PC-9 (cell line): ENCODE data around the gene STK10. TPM values are rescaled to one million over a fixed set of nuclear protein-coding genes. Genes with fewer than 3 reads are reported as not detected.

Experiments
- BruUV-seq: library from RNA; stranded (reverse); fragments of 400-500 nt; replicated peaks from 2 replicates; lab custom pipeline; 2021; lab: Mats Ljungman, UMichigan
- CTCF ChIA-PET: fragments of 300-600 bp; sonication (Branson Sonifier 250); formaldehyde crosslinking; loops from one replicate; lab custom pipeline; 2022; ENCODE audit warnings: antibody characterized with exemption; lab: Charles Lee
- POLR2A ChIA-PET: fragments of 300-600 bp; sonication (Branson Sonifier 250); formaldehyde crosslinking; loops from one replicate; lab custom pipeline; 2022; ENCODE audit warnings: antibody characterized with exemption; ENCODE audit not compliant: unreplicated experiment; lab: Charles Lee
- DNase-seq, 2 experiments: peaks; one replicate each; pipeline versions ENCODE4 v3.0.0 to v3.0.0-alpha.2; 2015 to 2022; ENCODE audit warnings: mixed read lengths in 1 of 2
- H2AFZ ChIP-seq: fragments of 200-600 bp; sonication (generic); 2 replicates; pipeline ENCODE4 v1.8.1; 2017; ENCODE audit warnings: antibody characterized with exemption
- H3F3A ChIP-seq: fragments of 200-600 bp; sonication (generic); 2 replicates; pipeline ENCODE4 v1.8.1; 2017; ENCODE audit warnings: antibody characterized with exemption, mild to moderate bottlenecking, low read depth; ENCODE audit not compliant: insufficient read depth
- H3K27ac ChIP-seq: fragments of 200-600 bp; sonication (generic); 2 replicates; pipeline ENCODE4 v1.6.1; 2016; ENCODE audit warnings: mixed run types
- H3K27me3 ChIP-seq: fragments of 200-600 bp; sonication (generic); 2 replicates; pipeline ENCODE4 v1.6.1; 2016; ENCODE audit warnings: low read depth, mixed run types; ENCODE audit not compliant: insufficient read depth
- H3K36me3 ChIP-seq: fragments of 200-600 bp; sonication (generic); 2 replicates; pipeline ENCODE4 v1.6.1; 2016; ENCODE audit warnings: low read depth, mixed run types
- H3K4me1 ChIP-seq: fragments of 200-600 bp; sonication (generic); replicated peaks from 2 replicates; pipeline ENCODE4 v1.6.1; 2016; ENCODE audit warnings: mixed run types; ENCODE audit not compliant: insufficient read depth
- H3K4me2 ChIP-seq: fragments of 200-600 bp; sonication (generic); 2 replicates; pipeline ENCODE4 v1.6.1; 2017; ENCODE audit warnings: mixed run types
- H3K4me3 ChIP-seq: fragments of 200-600 bp; sonication (generic); 2 replicates; pipeline ENCODE4 v1.6.1; 2016; ENCODE audit warnings: mixed run types
- H3K79me2 ChIP-seq: fragments of 200-600 bp; sonication (generic); 2 replicates; pipeline ENCODE4 v1.6.1; 2017; ENCODE audit warnings: low read depth, mixed run types
- H3K9me2 ChIP-seq: fragments of 200-600 bp; sonication (generic); 2 replicates; pipeline ENCODE4 v1.8.1; 2017; ENCODE audit warnings: mild to moderate bottlenecking; ENCODE audit not compliant: insufficient read depth
- H3K9me3 ChIP-seq: fragments of 200-600 bp; sonication (generic); 2 replicates; pipeline ENCODE4 v1.8.1; 2016; ENCODE audit warnings: low read depth; ENCODE audit not compliant: insufficient read depth
- H4K20me1 ChIP-seq: fragments of 200-600 bp; sonication (generic); 2 replicates; pipeline ENCODE4 v1.8.1; 2017; ENCODE audit not compliant: insufficient read depth
- EZH2 ChIP-seq: fragments of 200-600 bp; sonication (generic); IDR thresholded peaks from 2 replicates; pipeline ENCODE4 v1.8.0; 2017; ENCODE audit warnings: antibody characterized with exemption, low read depth
- intact Hi-C: fragments of 100-400 bp; cut with micrococcal nuclease; formaldehyde crosslinking; loops from one replicate; pipeline ENCODE4 v1.10.0; 2022; ENCODE audit not compliant: unreplicated experiment
- total RNA-seq: library from RNA; stranded (reverse); gene quantifications from 2 replicates; pipeline ENCODE4 v1.2.3, GENCODE V29; 2021
- TF ChIP-seq, protein P1 (sequence below): fragments of 200-600 bp; sonication (generic); conservative IDR thresholded peaks from 2 replicates; pipeline ENCODE4 v1.6.1; 2017; ENCODE audit warnings: mixed run types, antibody characterized with exemption, mild to moderate bottlenecking, moderate library complexity

Gene STK10
- total RNA-seq, 1 experiment from 2014 or later: 31.5 TPM

DNA sequence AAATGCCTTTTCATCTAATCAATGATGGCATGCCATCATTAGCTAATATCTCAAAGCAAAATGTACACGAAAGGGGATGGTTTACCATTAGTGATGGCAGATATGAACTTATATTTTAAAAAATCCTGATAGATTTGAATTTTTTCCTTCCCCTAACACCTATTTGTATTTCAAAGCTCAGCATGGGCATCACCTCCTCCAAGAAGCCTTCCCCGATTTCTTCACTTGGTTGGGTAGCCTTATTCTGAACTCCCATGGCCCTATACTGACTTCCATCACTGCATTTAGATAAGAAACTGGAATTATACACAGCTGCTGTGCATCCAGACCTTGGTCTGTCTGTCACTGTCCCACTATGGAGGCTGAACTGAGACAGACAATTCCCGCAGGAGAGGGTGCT, 132.0 kb downstream of the STK10 start:
- H3K9me3 ChIP-seq: no peaks in the 10 kb centered on the region
- intact Hi-C loops: no loop called here
- DNase-seq: no peak
- no peak overlapping the region for H3K4me2 ChIP-seq
- H3K27ac ChIP-seq: no peak overlapping the region
- H3K36me3 ChIP-seq: no peaks in the 10 kb centered on the region
- H3K4me3 ChIP-seq: no peak overlapping the region
- H4K20me1 ChIP-seq: no peaks in the 10 kb centered on the region
- ChIA-PET CTCF (no interaction called here), POLR2A (no interaction called here)
- no peaks in the 10 kb centered on the region for H3F3A ChIP-seq
- TF ChIP-seq, protein P1, sequence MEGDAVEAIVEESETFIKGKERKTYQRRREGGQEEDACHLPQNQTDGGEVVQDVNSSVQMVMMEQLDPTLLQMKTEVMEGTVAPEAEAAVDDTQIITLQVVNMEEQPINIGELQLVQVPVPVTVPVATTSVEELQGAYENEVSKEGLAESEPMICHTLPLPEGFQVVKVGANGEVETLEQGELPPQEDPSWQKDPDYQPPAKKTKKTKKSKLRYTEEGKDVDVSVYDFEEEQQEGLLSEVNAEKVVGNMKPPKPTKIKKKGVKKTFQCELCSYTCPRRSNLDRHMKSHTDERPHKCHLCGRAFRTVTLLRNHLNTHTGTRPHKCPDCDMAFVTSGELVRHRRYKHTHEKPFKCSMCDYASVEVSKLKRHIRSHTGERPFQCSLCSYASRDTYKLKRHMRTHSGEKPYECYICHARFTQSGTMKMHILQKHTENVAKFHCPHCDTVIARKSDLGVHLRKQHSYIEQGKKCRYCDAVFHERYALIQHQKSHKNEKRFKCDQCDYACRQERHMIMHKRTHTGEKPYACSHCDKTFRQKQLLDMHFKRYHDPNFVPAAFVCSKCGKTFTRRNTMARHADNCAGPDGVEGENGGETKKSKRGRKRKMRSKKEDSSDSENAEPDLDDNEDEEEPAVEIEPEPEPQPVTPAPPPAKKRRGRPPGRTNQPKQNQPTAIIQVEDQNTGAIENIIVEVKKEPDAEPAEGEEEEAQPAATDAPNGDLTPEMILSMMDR: no peak
- no peak for TF ChIP-seq EZH2
- no peaks in the 10 kb centered on the region for H3K4me1 ChIP-seq
- no TSS peak for BruUV-seq
- no peaks in the 10 kb centered on the region for H3K27me3 ChIP-seq
- no peaks in the 10 kb centered on the region for H3K9me2 ChIP-seq
- H3K79me2 ChIP-seq: no peaks in the 10 kb centered on the region
- H2AFZ ChIP-seq: no peak overlapping the region

DNA sequence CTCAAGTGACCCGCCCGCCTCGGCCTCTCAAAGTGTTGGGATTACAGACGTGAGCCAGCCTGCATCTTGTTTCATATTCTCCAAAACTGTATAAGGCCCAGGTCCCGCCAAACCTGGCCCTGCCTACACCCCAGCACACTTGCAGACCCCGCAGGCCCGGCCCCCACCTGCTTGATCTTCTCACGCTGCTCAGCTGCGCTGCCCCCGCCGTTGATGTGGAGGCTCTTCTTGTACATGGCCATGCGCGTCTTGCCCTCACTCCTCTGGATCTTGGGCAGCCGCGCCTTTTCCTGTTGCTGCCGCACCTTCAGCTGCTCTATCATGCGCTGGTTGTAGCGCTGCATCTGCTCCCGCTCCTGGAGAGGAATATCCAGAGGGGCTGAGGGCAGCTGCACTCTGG, 132.6 kb downstream of the STK10 start:
- ChIA-PET POLR2A (no interaction called here), CTCF (no interaction called here)
- no peak overlapping the region for H2AFZ ChIP-seq
- no peak for DNase-seq
- BruUV-seq: no TSS peak
- no peak overlapping the region for H3K4me2 ChIP-seq
- no peaks in the 10 kb centered on the region for H3K9me2 ChIP-seq
- H3K9me3 ChIP-seq: no peaks in the 10 kb centered on the region
- intact Hi-C loops: no loop called here
- no peaks in the 10 kb centered on the region for H3K79me2 ChIP-seq
- TF ChIP-seq, protein P1: no peak
- no peak for TF ChIP-seq EZH2
- H4K20me1 ChIP-seq: no peaks in the 10 kb centered on the region
- H3K4me3 ChIP-seq: no peak overlapping the region
- no peaks in the 10 kb centered on the region for H3K4me1 ChIP-seq
- H3F3A ChIP-seq: no peaks in the 10 kb centered on the region
- no peaks in the 10 kb centered on the region for H3K27me3 ChIP-seq
- no peaks in the 10 kb centered on the region for H3K36me3 ChIP-seq
- H3K27ac ChIP-seq: no peak overlapping the region

DNA sequence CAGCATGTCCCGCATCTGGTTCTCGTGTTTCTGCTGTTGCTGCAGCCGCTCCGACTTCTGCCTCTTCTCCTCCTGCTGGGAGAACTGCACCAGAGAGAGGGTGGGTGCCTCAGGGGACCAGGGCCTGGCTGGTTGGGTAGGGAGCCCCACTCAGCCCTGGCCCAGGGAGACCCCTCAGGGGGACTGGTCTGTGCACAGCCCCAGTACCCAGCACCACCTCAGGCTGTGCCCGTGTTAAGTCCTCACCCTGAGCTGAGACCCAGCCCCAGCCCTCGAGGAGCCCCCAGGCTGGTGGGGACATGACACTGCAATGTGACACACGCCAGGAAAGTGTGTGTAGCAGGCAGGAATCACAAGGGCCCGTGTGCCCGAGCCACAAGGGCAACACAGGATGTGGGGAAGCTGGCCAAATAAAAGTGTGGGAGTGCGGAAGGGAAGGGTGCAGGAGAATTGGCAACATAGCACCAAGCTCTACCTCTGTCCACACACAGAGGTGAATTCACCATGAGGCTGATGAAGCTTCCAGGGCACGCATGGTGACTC, 133.3 kb downstream of the STK10 start:
- BruUV-seq: no TSS peak
- Histone ChIP-seq H2AFZ (no peak overlapping the region), H3K9me2 (no peaks in the 10 kb centered on the region), H3K36me3 (no peaks in the 10 kb centered on the region), H3K4me1 (no peaks in the 10 kb centered on the region), H3F3A (no peaks in the 10 kb centered on the region), H3K4me3 (no peak overlapping the region), H3K27me3 (no peaks in the 10 kb centered on the region), H3K79me2 (no peaks in the 10 kb centered on the region), H4K20me1 (no peaks in the 10 kb centered on the region), H3K9me3 (no peaks in the 10 kb centered on the region), H3K4me2 (no peak overlapping the region), H3K27ac (no peak overlapping the region)
- DNase-seq: no peak
- intact Hi-C loops: loop anchor here (5.0 kb wide), 1 partner anchor 133 kb away; the partner anchor contains the start of gene STK10
- TF ChIP-seq, protein P1: no peak
- TF ChIP-seq EZH2: no peak
- POLR2A ChIA-PET: interaction anchor here (0.6 kb wide), 1 partner anchor 126 kb away, joined by 4 read pairs; no protein-coding TSS in a partner anchor
- CTCF ChIA-PET: no interaction called here
